NCI-H526 (cell line): ENCODE results near the gene DCN.
"Not testable (repeated sequence)": the region's sequence is repeated elsewhere in the genome, so short reads cannot be mapped to it uniquely, and the experiment has no call there.

Source experiments
- DNase-seq, 2 experiments: peaks; one replicate each; lab custom pipeline; 2025; lab: John Stamatoyannopoulos, UW

Gene DCN, protein sequence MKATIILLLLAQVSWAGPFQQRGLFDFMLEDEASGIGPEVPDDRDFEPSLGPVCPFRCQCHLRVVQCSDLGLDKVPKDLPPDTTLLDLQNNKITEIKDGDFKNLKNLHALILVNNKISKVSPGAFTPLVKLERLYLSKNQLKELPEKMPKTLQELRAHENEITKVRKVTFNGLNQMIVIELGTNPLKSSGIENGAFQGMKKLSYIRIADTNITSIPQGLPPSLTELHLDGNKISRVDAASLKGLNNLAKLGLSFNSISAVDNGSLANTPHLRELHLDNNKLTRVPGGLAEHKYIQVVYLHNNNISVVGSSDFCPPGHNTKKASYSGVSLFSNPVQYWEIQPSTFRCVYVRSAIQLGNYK

GRCh38 chr12:91182636-91183455 lies at the start of gene DCN:
Gene DCN, minus strand, starts transcription at chr12:91182817. Its CDS starts 4,265 bp downstream, at chr12:91178552.
- peak in 1 of 2 experiments; percentile 5 for DNase-seq

GRCh38 chr12:91230841-91231240 lies 48.2 kb upstream of the DCN start:
- no peak for DNase-seq

- DNase-seq, result no peak
Measured at GRCh38 chr12:91226951-91227350, 44.3 kb upstream of the DCN start.

- DNase-seq, result no peak
Measured at GRCh38 chr12:91225316-91225715, 42.7 kb upstream of the DCN start.

DNA sequence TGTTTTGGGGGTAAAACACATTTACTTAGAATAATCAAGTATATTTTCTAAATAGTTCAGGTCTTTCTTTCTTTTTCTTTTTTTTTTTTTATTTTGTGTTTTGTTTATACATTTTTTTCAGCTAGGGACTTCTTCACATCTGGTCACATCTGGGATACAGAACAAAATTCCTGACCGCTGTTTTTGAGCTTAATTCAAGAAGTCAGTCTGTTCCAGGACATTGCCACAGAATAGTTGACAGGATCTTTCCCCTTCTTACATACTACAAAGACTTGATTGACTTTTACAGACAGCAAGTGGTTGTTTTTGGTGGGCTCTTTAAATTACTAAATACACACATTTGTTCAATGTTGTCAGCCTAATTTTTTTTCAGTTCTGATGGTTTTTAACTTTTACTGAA lies 41.8 kb upstream of the DCN start:
- DNase-seq, result no peak

- DNase-seq, result no peak
Measured at GRCh38 chr12:91222746-91223145, 40.1 kb upstream of the DCN start.

DNA sequence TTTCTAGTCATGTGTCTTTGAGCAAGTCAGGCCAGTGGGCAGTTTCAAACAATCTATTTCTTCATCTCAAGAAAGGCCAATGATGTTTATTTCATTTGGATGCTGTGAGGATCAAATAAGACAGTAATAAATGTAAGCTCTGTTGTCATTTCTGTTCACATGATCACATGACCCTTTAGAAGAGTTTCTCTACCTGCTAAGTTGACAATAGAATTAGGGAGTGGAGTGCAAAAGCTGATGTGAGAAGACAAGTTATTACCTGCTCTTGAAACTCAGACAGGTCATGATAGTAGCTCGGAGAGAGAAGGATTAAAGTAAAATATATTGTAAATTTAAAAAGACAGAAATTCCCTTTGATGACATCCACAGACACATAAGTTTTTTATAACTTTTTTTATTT lies 37.3 kb upstream of the DCN start:
- DNase-seq, result no peak

DNA sequence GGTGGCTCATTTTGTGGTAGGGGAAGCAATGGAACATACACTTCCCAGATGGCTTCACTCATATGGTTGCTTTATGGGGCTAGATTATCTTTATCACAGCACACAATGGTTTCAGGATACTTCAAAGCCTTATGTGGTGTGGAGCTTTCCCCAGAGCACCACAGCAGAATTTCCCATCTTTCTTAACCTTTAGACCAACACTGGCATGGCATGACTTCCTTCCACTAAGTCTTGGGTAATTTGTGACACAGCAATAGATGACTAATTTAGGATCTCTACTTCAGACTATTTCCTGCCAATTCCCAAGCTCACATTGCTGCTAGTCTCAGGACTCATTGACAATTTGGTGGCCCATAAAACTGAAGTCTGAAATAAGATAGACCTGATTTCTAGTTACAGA lies 36.9 kb upstream of the DCN start:
- DNase-seq, result no peak

- no peak for DNase-seq
Measured at GRCh38 chr12:91216871-91217270, 34.3 kb upstream of the DCN start.

- DNase-seq, result no peak
Measured at GRCh38 chr12:91215940-91216454, 33.4 kb upstream of the DCN start.

DNA sequence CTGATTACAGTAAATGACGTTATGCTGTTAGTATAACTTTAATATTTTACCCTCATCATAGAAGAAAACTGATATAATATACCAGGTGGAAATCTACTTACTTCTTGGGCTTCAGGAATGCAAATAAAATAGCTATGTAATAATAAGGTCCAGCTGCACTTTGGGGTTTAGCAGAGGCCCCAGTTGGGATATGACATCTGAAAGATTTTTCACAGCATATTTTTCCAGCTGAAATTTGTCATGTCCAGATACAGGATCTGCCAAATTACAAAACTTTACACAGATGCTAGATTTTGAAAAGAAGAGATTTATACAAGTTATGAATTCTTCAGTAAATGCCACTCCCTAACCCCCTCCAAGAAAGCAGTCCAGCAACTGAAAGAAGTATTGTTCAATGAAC lies 29.2 kb upstream of the DCN start:
- no peak for DNase-seq

GRCh38 chr12:91210618-91211017 lies 28.0 kb upstream of the DCN start:
- DNase-seq, result no peak

- DNase-seq, result no peak
Measured at GRCh38 chr12:91210144-91210543, 27.5 kb upstream of the DCN start.

DNA sequence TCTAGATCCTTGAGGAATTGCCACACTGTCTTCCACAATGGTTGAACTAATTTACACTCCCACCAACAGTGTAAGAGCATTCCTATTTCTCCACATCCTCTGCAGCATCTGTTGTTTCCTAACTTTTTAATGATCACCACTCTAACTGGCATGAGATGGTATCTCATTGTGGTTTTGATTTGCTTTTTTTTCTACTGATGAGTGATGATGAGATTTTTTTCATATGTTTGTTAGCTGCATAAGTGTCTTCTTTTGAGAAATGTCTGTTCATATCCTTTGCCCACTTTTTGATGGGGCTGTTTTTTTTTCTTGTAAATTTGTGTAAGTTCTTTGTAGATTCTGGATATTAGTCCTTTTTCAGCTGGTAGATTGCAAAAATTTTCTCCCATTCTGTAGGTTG lies 24.7 kb upstream of the DCN start:
- DNase-seq, result not testable (repeated sequence)

DNA sequence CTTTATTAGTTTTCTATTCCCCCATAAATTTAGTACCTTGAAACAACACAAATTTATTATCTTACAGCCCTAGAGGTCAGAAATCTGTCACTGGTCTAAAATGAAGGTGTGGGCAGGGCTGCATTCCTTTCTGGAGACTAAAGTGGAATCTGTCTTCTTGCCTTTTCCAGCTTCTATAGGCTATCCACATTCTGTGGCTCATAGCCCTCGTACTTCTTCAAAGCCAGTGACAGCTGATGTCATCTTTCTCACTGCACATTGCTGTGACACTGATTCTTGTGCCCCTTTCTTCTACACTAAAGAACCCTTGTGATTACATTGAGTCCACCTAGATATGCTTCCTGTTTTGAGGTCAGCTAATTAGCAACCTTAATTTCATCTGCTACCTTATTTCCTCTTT lies 23.2 kb upstream of the DCN start:
- no peak for DNase-seq

DNA sequence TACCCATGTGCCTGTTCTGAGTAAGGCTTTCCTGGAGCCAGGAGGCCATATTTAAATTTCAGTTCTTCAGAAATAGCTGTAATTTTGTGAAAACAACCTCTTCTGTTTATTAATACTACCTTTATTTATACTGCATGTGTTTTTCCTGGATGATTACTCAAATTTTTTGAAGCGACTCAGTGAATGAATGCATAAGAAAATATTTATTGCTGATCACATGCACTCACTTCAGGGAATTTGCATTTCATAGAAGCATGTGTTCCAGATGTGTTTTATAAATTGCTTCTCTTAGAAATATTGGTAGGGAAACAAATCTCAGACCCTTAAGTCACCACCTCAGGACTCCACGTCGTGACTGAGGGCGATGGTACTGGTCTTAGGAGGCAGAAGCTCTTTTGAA lies 21.8 kb upstream of the DCN start:
- peak in 1 of 2 experiments; percentile 4 for DNase-seq

DNA sequence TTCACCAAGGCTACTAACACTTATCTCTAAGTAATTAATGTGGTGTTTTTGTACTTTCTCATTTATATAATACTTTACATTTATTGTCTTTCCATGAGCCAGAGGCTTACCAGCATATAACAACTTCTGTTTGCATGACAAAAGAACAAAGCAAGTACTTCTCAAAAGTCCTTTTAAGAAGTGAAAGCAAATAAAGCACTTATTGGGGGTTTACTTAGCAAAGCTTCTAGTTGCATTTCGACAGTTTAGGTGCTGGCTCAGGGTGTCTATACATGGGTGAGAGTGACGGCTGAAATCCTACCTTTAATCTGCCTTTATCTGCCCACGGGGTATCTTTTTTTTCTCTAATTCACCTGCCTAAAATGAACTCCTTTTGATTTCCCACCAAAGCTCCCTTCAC lies 21.0 kb upstream of the DCN start:
- no peak for DNase-seq

DNA sequence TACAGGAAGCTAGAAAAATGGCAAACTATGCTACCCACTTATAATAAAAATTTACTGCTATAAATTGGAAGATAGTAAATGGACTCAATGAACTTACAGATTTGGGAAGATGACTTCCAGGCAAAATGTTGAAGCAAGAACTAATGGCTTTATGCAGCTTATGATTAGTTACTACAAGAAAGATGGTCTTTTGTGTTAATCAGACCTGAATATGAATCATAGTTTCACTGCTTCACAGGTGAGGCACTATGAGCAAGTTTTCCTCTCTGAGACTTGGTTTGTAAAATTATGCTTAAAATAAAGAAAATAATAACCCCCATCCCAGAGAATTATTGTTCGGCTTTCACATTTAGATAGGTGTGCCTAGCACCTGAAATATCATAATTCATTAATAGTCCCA lies 19.8 kb upstream of the DCN start:
- DNase-seq, result no peak

- DNase-seq, result no peak
Measured at GRCh38 chr12:91196436-91196835, 13.8 kb upstream of the DCN start.

GRCh38 chr12:91194500-91194899 lies 11.9 kb upstream of the DCN start:
- DNase-seq, result no peak

GRCh38 chr12:91191513-91192111 lies 9.0 kb upstream of the DCN start:
- no peak for DNase-seq

- no peak for DNase-seq
Measured at GRCh38 chr12:91189516-91189915, 6.9 kb upstream of the DCN start.

GRCh38 chr12:91188778-91189177 lies 6.2 kb upstream of the DCN start:
- no peak for DNase-seq
